NCI-H345 treated with DMSO at 0.1 percent for 48 hours (cell line): ENCODE measurements around the gene TTC3.

Experiments
- DNase-seq: peaks from one replicate; lab custom pipeline; 2025; ENCODE audit not compliant: unreplicated experiment; lab: John Stamatoyannopoulos, UW

Gene TTC3

DNA sequence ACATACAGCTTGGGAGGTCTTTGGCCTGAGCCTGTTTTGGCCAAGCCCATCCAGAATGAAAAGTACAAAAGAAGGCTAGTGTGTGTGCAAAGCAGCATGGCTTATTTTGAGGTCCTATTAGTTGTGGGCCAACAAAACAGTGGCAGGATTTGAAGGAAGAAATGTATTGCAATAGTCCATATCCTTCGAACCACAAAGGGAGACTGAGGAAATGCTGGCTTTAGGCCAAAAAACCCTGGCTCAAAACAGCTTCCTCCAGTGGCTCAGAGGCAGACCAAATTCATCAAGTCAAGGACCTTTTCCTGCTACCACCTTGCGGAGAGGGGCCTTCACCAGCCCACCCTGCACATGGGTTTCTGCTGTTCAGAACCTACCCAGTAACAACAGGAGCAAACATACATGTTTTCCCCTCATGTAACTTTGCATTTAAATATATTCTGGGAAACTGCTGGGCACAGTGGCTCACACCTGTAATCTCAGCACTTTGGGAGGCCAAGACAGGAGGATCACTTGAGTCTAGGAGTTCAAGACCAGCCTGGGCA is 150.8 kb downstream of the TTC3 start:
- no peak for DNase-seq

DNA sequence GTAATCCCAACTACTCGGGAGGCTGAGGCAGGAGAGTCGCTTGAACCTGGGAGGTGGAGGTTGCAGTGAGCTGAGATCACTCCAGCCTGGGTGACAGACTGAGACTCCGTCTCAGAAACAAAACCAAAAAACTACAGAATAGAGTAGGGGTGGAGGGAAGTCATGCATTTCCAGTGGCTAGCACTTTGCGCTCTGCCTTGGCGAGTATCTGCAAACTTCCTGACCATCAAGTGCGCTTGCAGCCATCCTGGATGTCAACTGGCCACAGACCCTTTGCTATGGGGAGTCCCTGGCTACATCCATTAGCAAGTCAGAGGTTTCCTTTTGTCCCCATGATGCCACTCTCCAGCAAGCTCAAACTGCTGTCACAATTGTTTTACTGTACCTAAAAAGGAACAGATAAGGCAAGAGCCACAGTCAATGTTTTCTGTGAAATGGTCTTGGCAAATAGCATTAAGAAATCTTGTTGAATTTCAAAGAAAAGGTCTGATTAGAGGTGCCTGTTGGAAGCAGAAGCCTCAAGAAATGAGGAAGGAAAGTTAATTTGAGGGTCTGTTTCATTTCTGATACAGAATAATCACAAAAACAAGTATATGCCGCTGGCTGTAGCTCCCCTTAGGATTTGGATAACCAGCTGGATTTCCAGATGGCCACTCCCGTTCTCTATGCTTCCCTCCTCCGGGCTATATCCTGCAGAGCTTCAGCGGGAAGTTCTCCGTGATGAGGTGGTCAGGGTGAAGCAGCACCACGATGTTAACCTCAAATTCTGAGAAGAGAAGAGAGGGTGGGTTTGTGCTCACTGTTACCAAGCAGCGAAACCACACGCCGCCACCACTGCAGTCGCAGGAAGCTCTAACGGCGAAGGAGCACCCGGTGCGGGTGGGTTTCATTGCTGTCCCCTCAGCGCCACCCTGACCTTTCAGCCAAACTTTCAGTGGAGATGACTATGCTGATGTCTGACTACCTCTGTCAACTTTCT is 152.1 kb downstream of the TTC3 start:
- no peak for DNase-seq

DNA sequence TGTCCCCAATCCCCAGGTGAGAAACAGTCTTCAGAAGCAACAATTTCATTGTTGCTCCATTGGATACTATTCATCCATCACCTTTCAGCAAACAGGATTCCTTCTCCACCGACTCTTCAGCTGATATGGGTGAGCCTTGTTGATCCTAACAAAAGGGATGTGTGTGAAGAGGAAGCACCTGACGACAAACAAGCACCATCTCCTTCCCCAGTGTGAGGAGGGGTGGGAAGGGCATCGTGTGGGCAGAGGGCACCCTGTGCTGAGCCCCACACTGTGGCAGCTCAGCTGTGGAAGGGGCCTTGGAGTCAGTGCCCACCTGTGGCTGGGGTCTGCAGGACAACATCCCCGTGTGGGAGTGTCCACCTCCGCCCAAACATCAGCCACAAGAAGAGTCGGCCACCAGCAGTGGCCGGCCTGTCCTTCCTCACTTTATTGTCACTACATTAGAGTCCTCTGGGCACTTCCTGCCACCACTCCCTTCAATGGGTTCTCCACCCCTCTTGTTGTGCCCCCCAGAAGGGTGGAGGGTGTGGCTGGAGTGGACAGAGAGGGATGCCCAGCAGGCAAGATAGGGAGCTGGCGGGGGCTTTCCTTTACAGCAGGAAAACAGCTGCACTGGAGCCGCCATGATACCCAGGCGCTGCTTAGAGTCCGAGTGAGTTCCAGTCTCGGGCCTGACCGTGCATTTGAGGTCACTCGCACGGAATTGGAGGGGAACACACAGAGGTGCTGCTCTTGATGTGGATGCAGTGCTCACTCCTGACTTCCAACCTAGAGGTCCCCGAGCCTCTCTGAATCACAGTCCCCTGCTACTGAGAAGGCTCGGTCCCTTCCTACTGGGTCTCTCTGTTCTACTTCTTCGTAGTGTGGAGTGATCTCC is 153.2 kb downstream of the TTC3 start:
- no peak for DNase-seq

DNA sequence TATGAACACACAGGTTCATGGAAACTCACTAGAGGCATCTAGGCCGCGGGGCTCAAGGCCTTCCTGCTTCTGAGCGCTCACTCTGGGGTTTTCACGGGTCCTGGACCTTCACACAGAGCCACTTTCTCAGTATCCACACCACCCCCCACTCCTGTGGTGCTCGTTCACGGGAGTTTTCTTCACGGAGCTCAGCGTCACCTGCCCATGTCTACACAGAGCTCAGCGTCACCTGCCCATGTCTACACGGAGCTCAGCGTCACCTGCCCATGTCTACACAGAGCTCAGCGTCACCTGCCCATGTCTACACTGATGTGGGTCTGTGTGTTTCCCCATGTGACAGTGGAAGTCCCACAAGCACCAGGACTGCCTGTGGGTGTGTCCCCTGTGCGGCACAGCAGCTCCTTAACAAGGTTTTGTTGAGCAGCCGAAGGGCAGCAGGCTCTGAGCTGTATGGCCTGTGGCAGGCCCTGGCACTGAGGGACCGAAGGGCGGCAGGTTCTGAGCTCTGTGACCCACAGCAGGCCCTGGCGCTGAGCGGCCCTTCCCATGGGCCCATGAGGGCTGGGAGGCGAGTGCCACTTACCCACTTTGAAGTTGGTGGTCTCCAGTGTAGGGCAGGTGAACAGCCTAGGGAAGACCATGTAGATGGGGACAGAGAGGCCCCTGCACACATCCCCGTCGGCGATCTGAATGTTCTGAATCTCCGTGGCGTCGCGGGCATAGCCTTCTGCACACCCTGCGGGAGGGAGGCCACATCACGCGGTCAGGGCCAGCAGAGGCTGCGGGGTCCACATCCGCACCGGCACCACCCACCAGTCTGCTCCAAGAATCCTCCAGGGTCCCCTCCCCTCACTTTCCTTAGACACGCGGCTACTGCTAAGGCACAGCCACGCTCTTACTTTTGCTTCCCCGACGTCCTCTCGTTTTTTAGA is 154.3 kb downstream of the TTC3 start:
- no peak for DNase-seq

DNA sequence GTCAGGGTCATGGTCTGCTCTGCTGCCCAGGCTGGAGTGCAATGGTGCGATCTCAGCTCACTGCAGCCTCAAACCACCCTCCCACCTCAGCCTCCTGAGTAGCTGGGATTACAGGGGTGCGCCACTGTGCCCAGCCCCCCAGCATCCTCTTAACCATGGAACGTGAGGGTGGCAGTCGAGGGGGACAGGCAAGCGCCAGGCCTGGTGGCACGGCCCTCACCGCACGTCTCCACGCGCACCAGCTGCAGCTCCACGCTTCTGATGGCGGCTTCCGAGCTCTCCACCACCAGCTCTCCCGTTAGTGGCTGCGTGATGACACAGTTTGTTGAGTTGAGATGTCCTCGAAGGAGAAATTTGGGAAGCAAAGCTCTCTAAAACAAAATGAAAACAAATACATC is 154.9 kb downstream of the TTC3 start:
- DNase-seq: no peak

DNA sequence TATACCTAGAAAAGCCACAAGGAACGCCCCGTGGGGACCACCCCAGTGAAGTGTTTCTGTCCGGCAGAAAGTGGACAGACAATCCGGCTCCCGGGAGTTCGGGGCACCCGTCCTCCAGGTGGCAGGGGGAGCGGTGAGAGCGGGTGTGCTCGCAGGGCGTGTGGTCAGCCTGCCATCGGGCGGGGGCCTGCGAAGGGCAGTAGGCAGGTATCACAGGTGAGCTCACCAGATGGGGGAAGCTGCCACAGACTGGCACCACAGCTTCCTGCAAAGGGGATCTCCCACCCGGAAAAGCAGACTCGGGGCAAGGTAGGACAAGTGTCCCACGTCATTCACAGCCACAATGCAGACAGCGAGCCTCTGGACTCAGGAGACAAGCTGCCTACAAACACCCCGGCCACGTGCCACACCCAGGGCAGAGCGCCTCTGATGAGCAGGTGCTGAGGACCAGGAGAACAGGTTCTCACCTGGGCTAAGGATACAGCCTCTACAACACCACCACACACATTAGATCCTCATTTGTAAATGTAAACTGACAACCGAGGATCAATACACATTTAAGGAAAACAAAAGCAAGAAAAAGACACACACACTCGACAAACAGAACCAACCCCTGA is 157.7 kb downstream of the TTC3 start:
- DNase-seq: peak; percentile 13

DNA sequence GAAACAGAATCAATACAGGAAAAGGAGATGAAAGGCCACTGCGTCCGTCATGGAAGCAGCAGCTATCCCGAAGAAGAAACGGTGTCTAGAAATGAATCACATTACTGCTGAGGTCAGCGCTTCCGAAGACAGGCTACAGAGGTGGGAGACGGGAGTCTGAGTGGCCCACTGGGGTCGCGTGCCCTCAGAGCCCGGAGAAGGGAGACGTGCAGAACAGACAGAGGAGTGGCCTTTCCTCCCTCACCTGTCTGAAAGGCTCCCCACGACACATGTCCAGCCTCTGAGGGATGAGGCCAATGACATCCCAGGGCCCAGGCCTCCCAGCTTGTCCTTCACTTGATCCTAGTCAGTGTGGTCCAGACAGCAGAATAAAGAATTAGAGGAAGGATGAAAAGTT is 158.2 kb downstream of the TTC3 start:
- DNase-seq: no peak

DNA sequence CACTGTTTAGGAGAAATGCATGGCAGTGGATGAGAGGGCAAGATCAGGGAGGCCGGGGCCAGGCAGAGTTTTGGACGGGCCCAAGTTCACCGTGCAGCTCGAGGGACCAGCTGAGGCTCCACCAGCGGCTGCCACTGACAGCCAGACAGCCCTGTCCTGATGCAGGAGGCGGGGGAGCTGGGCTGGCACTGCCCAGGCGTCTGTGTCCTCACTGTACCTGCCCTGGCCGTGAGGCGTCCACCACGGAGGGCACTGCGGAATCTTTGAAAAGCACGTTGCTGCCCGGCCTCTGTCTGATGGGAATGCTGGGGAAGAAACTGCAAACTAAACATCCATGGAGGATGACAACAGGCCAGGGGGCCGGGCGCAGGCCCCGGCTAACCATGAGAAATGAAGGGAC is 158.6 kb downstream of the TTC3 start:
- DNase-seq: no peak

DNA sequence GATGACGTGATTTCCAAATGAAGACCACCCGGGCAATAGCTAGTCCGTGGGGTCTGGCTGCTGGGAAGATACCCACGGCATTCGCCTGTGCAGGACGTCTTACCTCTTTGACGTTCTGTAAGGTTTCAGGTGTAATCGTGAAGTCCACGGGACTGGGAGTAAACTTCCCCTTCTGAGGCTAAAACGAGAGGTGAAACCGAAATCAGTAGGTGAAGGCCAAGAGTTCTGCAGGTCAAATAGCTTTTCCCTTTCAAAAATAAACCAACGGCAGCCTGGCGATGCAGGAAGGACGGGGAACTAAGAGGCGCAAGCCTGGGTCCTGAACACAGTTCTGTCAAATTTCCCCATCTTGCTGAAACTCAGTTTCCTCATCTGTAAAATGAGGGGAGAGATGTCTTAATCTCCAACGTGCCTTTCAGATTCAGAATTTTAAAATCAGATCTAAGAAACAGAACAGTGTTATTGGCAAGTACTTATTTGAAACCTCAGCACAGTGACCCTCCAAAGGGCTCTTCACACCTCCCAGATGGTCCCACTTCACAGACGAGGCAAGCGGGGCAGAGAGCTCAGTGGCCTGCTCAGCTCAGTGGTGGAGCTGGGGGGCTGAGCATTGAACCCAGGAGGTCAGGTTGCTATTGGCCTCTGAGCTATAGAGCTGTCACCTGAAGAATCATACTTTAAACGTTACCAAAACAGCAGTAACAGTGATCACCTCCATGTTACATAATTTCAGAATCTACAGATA is 159.4 kb downstream of the TTC3 start:
- DNase-seq: no peak

DNA sequence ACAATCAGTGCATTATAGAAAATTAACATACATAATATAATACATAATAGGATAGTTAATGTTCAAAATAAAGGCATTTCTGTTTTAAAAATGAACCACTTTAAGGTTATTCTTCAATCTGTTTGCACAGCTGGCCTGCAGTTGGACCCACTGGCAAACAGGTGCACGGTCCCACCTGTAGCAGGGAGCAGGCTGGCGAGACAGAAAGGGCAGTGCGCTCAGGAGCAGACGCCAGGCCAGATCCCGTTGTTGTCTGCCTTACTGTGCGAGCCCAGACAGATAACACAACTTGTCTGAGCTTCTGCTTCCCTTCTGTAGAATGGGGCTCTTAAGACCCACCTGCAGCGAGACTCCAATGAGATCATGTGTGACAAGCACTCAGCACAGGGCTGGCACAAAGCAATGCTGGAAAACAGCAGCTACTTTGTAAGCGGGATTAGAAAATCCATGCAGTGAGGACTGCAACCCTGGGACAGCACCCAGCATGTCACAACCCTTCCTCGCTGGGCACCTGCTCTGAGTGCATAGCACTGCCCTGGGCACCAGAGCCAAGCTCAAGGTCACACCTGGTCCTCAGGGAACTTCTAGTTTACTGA is 160.6 kb downstream of the TTC3 start:
- DNase-seq: peak; percentile 82

DNA sequence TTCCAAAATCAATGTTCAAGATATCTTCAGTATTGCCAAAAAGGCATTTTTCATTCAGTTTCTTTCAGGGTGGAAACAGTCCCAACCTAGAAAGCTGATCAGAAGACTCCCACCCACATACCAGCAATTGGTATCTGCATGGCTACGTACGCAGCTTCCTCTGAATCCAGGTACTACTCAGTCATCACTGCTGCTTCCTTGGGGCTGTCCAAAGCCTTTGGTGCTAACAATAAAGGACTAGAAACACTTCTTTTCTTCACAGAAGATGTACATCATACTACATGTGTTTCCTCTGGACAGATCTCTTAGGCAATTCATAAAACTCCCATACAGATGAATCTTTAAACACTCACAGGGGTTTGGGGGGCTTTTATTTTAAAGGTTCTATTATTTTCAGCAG is 164.3 kb downstream of the TTC3 start:
- DNase-seq: no peak

DNA sequence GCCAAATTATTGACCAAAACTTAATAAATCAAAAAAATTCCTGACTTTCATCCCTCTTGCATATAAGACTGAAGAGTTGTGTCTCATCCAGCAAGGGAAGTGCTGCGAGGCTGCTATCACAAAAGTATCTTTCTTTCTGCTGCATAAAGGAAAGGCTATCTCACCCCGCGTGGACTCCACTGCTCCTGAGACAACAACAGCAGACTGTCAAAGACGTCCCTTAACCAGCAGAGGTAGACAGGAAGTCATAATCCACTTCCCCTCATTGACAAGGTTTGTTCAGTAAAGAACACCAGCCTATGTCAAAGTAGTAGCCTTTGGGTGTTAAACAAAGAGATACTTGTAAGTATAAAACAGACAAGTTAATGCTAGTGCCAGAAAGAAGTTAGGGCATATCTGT is 164.7 kb downstream of the TTC3 start:
- no peak for DNase-seq

DNA sequence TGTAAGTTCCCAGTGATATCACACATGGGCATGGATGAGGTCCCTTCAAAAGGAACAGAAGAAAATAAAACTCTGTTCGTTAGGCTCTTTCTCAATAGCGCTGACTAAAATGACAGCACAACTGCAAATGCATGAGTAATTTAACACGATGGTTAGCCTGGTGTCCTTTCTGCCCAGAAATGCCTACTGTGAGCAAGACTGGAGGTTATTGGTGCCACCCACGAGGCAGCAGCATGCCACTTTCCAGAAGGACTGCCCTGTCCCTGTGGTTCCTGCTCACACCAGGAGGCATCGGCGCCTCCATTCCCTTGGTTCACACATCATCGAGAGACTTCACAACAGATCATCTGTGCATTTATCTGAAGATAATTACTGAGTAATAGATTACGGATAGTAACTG is 167.9 kb downstream of the TTC3 start:
- no peak for DNase-seq

DNA sequence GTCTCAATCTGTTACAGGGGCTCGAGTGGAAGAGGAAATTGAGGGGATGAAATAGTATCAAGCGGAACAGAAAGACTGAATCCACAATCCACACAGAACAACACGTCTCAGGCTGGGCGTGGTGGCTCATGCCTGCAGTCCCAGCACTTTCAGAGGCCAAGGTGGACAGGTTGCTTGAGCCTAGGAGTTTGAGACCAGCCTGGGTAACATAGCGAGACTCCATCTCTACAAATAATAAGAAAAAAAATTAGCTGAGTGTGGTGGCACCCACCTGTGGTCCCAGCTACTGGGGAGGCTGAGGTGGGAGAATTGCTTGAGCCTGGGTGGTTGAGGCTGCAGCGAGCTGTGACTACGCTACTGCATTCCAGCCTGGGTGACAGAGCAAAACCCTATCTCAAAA is 168.4 kb downstream of the TTC3 start:
- DNase-seq: no peak

DNA sequence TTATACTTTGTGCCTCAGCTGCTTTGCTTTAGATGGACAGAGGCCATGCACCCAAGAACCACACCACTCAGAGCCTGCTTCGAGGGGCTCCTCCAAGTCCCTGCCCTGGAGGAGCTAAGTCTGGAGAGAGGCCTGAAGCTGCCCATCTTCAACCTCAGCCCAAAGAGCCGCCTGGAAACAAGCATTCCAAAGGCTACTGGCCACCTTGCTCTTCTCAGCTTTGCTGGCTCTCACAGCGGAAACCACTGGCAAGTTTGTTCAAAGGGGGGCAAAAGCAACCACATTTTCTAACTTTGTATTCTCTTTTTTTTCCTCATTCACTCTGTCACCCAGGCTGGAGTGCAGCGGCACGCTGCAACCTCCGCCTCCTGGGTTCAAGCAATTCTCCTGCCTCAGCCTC is 170.9 kb downstream of the TTC3 start:
- no peak for DNase-seq

DNA sequence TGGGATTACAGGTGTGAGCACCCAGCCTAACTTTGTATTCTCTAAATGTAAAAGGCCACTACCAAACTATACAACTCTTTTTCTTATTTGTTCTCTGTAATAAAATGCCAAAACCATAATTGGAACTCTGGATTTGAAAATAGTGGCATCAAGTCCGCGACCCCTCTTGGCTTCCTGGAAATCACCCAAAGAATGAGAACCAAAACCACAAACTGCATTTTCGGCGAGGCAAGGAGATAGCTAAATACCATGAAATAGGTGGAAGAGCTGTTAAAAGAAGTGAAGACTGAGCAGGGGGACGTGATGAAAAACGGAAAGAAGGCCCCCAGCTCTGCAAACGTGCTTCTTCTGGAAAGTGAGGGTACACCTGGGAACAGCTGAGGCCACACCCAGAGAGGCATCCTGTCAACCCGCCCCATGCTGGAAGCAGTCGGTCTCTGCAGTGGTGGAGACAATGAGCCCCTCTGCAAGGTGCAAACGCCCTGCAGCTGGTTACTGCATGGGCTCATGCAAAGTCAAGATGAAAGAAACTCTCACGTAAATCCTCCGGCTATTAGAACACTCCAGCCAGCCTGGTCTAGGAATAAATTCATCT is 171.5 kb downstream of the TTC3 start:
- DNase-seq: no peak

DNA sequence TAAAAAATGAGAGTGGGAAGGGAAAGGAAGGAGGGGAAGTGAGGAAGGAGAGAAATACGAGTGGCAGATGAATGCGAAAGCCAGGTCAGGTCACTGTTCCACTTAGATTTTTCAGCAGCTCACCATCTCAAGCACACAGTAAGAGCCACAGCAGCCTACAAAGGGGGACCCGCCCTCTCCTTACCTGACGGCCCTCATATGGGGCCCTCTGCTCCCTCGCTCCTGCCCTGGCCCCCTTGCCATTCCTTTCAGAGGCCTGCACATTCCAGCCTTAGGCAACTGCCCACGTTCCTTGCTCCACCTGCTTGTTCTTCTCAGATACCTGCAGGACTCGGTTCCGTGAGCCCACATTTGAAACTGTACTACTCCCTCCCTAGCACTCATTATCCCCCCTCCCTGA is 172.1 kb downstream of the TTC3 start:
- DNase-seq: no peak

DNA sequence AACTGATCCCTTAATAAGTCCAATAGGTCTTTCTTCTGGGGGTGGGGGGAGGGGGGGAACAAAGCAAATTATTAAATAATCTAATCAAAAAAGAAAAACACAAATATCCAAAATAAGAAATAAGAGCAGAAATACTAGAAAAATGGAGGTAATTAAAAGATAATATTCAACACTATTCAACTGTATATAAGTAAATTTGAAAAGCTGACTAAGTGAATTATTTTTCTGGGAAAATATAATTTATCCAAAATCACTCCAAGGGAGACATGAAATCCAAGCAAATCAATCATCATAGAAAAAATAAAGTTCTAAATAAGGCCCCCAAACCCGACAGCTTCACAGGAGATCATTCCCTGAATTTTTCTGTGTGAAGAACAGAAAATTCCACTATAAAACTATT is 175.2 kb downstream of the TTC3 start:
- DNase-seq: no peak
